Right kidney (tissue), 1 donor: ENCODE results near the gene GRAMD1C.
"Not testable (repeated sequence)": the region's sequence is repeated elsewhere in the genome, so short reads cannot be mapped to it uniquely, and the experiment has no call there.

Experiments
- DNase-seq: peaks from one replicate; pipeline ENCODE4 v3.0.0-alpha.2; 2016

Gene GRAMD1C

DNA sequence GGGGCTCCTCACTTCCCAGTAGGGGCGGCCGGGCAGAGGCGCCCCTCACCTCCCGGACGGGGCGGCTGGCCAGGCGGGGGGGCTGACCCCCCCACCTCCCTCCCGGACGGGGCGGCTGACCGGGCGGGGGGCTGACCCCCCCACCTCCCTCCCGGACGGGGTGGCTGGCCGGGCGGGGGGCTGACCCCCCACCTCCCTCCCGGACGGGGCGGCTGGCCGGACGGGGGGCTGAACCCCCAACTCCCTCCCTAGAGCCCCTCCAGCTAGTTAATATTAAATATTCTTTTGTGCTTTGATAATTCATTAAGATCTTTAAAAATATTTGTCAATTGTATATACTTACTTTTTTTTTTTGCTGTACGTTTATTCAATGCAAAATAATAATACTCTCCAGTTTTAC lies 11.3 kb downstream of the GRAMD1C start:
- DNase-seq, result not testable (repeated sequence)

DNA sequence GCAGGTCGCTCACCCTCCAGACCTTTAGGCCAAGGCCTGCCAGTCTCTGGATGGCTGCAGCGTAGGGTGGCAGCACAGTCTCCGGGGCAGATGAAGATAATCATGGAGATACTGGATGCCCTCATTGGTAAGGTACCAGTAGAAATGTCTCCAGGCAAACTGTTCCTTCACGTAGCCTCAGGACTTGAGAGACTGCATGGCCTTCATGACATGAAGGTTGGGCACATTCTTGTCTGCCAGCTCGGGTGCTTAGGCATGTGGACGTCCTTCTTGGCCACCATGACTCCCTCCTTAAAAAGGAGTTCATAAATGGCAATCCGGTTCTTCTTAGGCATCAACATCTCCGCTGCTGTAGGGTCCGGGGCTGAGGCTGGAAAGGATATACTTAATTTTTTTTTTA lies 11.8 kb downstream of the GRAMD1C start:
- DNase-seq, result not testable (repeated sequence)

- DNase-seq, result no peak
These were observed 13.9 kb downstream of the GRAMD1C start for GRCh38 chr3:113852506-113852905.

GRCh38 chr3:113867506-113867905 lies 28.9 kb downstream of the GRAMD1C start:
- DNase-seq, result no peak

GRCh38 chr3:113873293-113873692 lies 34.7 kb downstream of the GRAMD1C start:
- DNase-seq, result no peak

DNA sequence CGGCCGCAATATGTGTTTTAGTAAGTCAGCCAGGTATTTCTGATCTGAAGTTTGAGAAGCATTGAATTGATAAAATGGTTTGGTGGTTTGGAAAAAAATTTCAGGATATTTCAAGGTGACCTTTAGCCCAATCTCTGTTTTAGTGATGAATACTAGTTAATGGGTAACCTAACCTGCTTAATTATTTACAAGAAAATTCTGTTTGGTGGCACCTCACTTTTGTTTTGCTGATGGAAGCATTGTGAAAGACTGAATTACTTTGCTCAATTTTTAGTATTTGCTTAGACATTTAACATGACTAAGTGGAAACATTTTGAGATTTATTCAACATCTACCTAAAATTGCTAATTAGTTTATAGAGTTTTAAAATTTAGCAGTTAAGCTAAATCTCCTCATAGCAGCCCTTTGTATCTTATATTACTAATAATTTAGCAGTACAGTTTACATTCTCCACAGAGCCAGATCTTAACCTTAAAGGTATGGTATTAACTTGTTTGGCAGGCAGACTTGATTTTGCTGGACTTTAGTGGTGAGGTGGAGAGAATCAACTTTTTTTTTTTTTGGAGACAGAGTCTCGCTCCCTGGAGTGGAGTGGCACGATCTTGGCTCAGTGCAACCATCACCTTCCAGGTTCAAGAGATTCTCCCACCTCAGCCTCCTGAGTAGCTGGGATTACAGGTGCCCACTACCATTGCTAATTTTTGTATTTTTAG lies 35.4 kb downstream of the GRAMD1C start:
- DNase-seq, result no peak

- DNase-seq, result no peak
These were observed 39.8 kb downstream of the GRAMD1C start for GRCh38 chr3:113878403-113878802.

- no peak for DNase-seq
These were observed 46.5 kb downstream of the GRAMD1C start for GRCh38 chr3:113885050-113885449.

GRCh38 chr3:113890256-113890900 lies 51.8 kb downstream of the GRAMD1C start:
- no peak for DNase-seq

GRCh38 chr3:113894927-113895326 lies 56.3 kb downstream of the GRAMD1C start:
- DNase-seq, result no peak

- DNase-seq, result no peak
These were observed 57.4 kb downstream of the GRAMD1C start for GRCh38 chr3:113895964-113896363.

DNA sequence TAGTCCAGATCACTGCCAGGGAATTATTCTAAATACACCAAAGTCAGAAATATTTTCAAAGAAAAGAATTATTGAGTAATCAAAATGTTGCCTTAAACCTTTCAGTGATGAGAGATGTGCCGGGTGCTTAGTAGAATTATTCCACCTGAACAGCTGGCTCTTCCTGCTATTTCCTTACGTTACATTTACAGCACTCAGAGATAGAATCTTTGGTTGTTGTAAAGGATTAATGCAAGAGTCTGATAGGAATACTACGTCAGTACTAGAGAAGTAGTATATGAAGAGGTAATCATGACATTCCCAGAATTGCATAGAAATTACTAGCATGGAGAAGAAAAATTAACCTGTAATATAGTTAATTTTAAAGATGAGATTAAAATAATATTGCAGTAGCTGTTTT lies 58.3 kb downstream of the GRAMD1C start:
- no peak for DNase-seq

DNA sequence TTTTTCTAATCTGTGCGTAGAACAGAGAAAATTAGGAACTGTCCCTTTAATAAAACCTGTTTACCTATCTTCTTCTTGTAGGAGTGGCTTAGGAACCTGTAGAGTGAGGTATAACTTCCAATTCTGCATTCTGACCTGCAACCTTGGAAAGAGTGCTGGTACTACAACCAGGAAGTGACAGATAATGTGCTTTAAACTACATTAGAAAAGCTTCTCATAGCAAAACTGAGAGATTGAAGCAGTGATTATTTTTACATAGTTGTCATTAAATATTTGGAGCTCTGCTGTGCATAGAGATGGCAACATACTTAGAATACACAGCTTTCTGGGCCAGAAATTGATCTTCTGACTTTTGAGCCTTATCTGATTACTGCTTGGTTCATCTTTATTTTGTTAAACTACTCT lies 58.8 kb downstream of the GRAMD1C start:
- no peak for DNase-seq

DNA sequence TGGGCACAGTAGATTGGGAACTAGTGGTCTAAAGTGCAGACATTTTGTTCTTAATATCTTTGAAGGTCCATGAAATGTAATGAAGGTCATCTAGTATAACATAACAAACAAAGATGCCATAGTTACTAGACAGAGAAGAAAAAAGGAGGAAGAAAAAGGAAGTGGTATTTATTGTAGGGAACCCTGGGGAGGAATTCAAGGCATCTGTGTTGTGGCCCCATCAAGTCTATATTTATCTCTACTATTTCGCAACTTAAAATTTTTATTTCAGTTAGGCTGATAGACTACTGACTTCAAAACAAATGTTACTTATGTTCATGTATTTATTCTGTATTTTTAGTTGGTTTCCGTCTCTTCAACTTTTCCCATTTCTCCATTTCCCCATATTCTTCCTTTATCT lies 60.3 kb downstream of the GRAMD1C start:
- no peak for DNase-seq

- no peak for DNase-seq
These were observed 68.1 kb downstream of the GRAMD1C start for GRCh38 chr3:113906568-113907140.

DNA sequence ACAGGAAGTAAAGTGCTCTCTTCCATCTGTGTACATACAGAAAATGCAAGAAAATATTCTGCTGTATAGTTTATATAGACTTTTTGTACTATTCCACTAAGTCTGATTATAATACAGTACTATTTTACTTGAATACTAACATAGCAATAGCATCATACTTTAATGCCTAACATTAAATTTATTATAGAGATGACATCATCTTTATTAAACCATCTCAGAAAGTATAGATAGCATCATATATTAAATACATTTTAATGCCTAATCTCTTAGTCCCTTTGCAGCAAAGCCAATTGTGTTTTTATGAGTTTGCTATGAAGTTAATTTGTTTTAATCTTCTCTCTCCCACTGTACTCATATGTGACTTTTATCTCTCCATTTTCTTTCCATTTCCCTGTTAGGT lies 69.5 kb downstream of the GRAMD1C start:
- no peak for DNase-seq

GRCh38 chr3:113910966-113911365 lies 72.4 kb downstream of the GRAMD1C start:
- no peak for DNase-seq

DNA sequence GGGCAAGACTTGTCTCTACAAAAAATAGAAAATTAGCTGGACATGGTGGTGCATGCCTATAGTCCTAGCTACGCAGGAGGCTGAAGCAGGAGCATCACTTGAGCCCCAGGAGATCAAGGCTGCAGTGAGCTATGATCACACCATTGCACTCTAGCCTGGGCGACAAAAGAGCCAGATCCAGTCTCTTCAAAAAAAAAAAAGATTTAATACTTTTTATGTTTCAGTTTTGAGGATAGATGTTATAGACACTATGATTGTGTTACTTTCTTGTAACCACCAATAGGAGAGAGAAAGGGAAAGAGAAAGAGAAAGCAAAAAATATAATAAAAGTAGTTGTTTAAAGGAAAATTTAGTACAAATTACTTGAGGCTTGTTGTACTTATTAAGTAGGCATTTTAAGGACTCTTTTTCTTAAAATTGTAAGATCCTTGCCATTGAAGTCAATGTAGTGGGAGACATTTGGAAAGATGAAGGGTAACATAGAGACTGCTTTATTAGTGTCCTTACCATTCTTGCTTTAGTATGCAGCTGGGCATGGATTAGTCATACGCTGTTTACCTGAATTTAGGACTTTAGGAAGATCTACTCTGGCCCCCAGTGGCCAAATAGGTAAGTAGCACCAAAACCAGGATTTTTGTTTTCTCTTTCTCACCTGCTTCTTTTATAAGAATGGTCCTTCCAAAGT lies 74.1 kb downstream of the GRAMD1C start:
- peak; percentile 5 for DNase-seq

- no peak for DNase-seq
These were observed 76.1 kb downstream of the GRAMD1C start for GRCh38 chr3:113914646-113915045.

DNA sequence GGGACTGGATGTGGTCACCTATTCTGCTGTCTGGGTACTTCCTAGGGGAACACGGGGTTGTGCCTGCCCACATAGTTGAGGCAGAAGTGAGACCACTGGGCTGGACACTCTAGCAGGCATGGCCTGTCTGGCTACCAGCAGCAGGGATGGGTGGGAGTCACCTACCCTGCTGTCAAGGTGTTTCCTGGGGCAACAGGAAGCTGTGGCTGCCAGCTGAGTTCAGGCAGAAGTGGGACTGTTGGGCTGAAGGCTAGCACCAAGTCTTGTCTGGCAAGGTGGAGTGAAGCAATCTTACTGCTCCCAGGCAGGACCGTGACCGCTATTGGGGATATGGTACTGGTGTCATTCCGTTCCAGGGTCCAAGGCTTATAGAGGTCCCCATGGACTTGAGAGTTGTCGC lies 89.0 kb downstream of the GRAMD1C start:
- DNase-seq, result no peak

GRCh38 chr3:113946831-113947230 lies 108.2 kb downstream of the GRAMD1C start:
- DNase-seq, result no peak

GRCh38 chr3:113947372-113948014 lies 108.9 kb downstream of the GRAMD1C start, which contains the start of gene ZDHHC23:
Gene ZDHHC23 (plus strand): TSS chr3:113948013. CDS start chr3:113948803, 790 bp downstream.
- peak; percentile 68 for DNase-seq
